SK-N-MC (cell line): ENCODE results near the gene CNTN3.

ENCODE experiments used
- DNase-seq: peaks from one replicate; pipeline ENCODE4 v3.0.0-alpha.2; 2011; ENCODE audit warnings: low read depth, low spot score
- H3K27ac ChIP-seq: fragments of 200-600 bp; sonication (generic); 2 replicates; pipeline ENCODE4 v1.5.1; 2016; ENCODE audit warnings: mixed run types
- H3K36me3 ChIP-seq: fragments of 200-600 bp; sonication (generic); 2 replicates; pipeline ENCODE4 v1.6.1; 2017; ENCODE audit warnings: antibody characterized with exemption, low read length, mixed read lengths; ENCODE audit not compliant: insufficient read depth
- H3K4me3 ChIP-seq: fragments of 200-600 bp; sonication (generic); 2 replicates; pipeline ENCODE4 v1.5.1; 2016
- H3K9ac ChIP-seq: fragments of 200-600 bp; sonication (generic); 2 replicates; pipeline ENCODE4 v1.8.0; 2017; ENCODE audit warnings: mixed run types, mixed read lengths; ENCODE audit not compliant: insufficient read length
- H3K9me3 ChIP-seq: fragments of 200-600 bp; sonication (generic); 2 replicates; pipeline ENCODE4 v1.6.1; 2017; ENCODE audit warnings: low read depth, mild to moderate bottlenecking, antibody characterized with exemption, low read length, moderate library complexity, mixed read lengths
- EZH2 ChIP-seq: fragments of 200-600 bp; sonication (generic); IDR thresholded peaks from one replicate; pipeline ENCODE4 v1.6.1; 2017; ENCODE audit warnings: antibody characterized with exemption
- FOXP2 ChIP-seq: optimal IDR thresholded peaks from 2 replicates; pipeline ENCODE3; 2011; ENCODE audit warnings: mild to moderate bottlenecking, moderate library complexity; ENCODE audit not compliant: insufficient read depth; ENCODE audit errors: extremely low read length, control extremely low read depth
- POLR2AphosphoS5 ChIP-seq: IDR thresholded peaks from 2 replicates; pipeline ENCODE4 v1.6.1; 2012; ENCODE audit warnings: mild to moderate bottlenecking, low read depth, low read length, borderline replicate concordance

The CNTN3 gene

DNA sequence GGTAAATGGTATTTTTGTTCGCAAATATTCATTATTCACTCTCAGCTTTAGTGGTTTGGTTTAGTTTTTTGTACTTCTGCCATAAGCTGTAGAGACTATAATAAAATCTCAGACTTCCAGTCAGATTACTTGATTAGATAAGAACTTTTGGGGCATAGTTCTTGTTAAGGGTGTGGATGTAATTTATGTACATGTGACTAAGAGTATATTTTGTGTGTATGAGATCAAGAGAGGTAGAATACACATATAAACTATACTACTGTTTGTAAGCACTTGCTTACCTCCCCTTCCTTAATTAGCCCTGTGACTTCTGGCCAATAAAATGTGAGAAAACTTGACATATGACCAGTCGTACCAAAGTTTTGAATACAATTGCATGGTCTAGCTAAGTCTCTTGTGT is 12.0 kb downstream of the CNTN3 start:
- no peak for DNase-seq
- no peak for TF ChIP-seq EZH2
- no peak for TF ChIP-seq FOXP2
- no peak for TF ChIP-seq POLR2AphosphoS5
- no peak overlapping the region for H3K27ac ChIP-seq
- H3K9me3 ChIP-seq, result no peaks in the 10 kb centered on the region
- H3K9ac ChIP-seq, result no peak overlapping the region
- H3K36me3 ChIP-seq, result no peaks in the 10 kb centered on the region
- H3K4me3 ChIP-seq, result no peak overlapping the region

DNA sequence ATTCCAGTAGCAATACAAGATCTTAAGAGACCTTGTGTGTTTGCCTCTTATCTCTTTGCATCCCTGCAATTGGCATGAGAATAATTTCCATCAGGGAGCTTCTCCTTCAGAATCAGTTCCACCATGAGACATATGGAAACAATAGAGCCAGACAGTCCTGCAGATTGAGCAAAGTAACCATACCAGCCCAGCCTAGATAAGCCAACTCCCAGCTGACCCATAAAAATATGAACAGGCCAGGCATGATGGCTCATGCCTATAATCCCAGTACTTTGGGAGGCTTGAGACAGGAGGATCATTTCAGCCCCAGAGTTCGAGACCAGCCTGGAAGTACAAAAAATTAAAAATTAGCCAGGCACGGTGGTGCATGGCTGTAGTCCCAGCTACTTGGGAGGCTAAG is 12.7 kb downstream of the CNTN3 start:
- DNase-seq, result no peak
- H3K4me3 ChIP-seq, result no peak overlapping the region
- H3K36me3 ChIP-seq, result no peaks in the 10 kb centered on the region
- no peak for TF ChIP-seq FOXP2
- TF ChIP-seq EZH2, result no peak
- TF ChIP-seq POLR2AphosphoS5, result no peak
- no peak overlapping the region for H3K9ac ChIP-seq
- no peak overlapping the region for H3K27ac ChIP-seq
- H3K9me3 ChIP-seq, result no peaks in the 10 kb centered on the region

DNA sequence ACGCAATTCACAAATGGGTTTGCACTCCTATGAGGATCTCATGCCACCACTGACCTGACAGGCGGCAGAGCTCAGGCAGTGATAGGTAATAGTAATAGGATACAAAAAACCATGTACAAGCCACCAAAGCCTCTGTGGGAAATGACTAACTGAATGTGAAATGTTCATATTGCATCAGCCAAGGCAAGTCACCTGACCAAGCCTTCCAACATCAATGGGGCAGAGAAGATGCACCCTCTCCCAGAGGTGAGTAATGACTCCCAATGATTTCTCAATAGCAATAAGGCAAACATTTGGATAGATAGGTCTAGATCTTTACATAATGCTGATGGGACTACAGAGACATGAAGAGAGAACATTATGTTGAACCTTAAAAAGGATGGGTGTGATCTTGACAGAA is 14.9 kb downstream of the CNTN3 start:
- no peak for TF ChIP-seq EZH2
- TF ChIP-seq FOXP2, result no peak
- no peak for TF ChIP-seq POLR2AphosphoS5
- Histone ChIP-seq H3K4me3 (no peak overlapping the region), H3K9me3 (no peaks in the 10 kb centered on the region), H3K36me3 (no peaks in the 10 kb centered on the region), H3K27ac (no peak overlapping the region), H3K9ac (no peak overlapping the region)
- DNase-seq, result no peak

DNA sequence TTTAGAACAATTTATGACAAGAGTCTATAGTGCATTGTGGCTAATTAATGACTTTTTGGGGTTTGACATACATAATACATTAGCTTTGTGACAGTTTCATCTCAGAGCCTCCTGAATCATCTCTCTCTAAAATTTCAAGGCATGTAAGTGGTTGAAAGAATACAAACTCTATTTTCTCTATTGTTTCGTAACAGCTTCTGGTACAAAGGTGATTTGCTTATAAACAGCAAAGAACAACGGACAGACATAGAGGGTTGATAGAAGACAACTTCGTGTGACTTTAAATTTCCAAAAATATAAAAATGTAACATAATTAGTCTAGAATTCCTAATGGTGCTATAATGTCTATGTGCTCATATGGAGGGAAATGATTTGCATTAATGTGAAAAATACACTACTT is 21.3 kb downstream of the CNTN3 start:
- no peak for TF ChIP-seq POLR2AphosphoS5
- no peak for TF ChIP-seq FOXP2
- no peak for TF ChIP-seq EZH2
- Histone ChIP-seq H3K9me3 (no peaks in the 10 kb centered on the region), H3K4me3 (no peak overlapping the region), H3K9ac (no peak overlapping the region), H3K27ac (no peak overlapping the region), H3K36me3 (no peaks in the 10 kb centered on the region)
- DNase-seq, result no peak

DNA sequence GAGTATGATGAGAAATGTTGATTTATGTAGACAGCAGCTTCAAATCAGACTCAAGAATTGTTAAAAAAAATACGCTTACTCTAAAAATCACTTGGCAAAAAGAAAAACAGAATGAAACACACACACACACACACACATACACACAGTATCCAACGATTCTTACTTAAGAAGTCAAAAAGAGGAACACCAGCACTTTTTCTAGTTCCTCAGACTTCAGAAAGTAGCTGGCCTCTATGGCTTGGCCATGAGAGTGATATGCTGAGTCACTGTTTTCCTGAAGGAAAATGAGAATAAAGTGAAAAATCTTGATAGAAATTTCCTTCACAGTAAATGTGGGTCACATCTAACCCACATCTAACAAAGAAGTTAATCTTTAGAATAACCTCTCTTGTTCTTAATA is 22.1 kb downstream of the CNTN3 start:
- TF ChIP-seq EZH2, result no peak
- TF ChIP-seq FOXP2, result no peak
- TF ChIP-seq POLR2AphosphoS5, result no peak
- no peak for DNase-seq
- no peak overlapping the region for H3K4me3 ChIP-seq
- H3K9me3 ChIP-seq, result no peaks in the 10 kb centered on the region
- no peaks in the 10 kb centered on the region for H3K36me3 ChIP-seq
- H3K9ac ChIP-seq, result no peak overlapping the region
- no peak overlapping the region for H3K27ac ChIP-seq

DNA sequence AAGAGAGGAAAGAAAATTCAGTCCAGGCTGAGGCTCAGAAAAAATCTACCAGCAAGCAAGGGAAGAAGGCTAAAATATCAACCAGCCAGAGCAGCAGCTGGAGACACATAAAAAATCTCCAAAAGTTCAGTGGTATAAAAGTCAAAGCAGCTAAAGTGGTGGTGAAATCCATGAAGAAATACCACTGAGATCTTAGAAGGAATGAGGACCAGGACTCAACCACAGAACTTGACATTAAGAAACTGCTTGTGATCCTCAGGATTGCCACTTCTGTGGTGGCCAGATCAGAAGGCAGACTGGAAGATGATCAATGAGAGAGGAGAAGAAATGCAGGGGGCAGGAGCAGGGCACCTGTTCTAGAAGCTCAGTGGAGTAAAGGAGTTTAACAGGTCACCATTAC is 22.5 kb downstream of the CNTN3 start:
- Histone ChIP-seq H3K36me3 (no peaks in the 10 kb centered on the region), H3K9me3 (no peaks in the 10 kb centered on the region), H3K9ac (no peak overlapping the region), H3K27ac (no peak overlapping the region), H3K4me3 (no peak overlapping the region)
- DNase-seq, result no peak
- TF ChIP-seq POLR2AphosphoS5 (no peak), FOXP2 (no peak), EZH2 (no peak)

DNA sequence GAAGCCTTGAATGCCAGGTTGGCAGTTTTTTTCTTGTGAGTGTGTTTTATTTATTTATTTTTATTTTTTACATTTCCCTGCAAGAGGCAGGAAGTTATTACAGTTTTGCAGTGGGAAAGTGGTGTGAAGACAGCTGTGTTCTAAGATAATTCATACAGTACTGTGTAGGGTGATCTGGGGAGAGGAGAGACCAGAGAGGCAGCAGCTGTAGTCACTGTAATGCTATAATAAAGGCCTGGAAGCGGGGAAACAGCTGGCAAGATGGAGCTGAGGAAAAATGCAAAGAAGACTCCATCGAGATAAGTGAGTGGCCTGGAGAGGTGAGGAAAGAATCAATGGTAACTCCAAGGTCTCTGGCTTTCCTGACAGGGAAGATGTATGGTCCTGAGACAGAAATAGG is 23.1 kb downstream of the CNTN3 start:
- H3K9me3 ChIP-seq, result no peaks in the 10 kb centered on the region
- no peak overlapping the region for H3K9ac ChIP-seq
- H3K36me3 ChIP-seq, result no peaks in the 10 kb centered on the region
- TF ChIP-seq POLR2AphosphoS5 (no peak), FOXP2 (no peak), EZH2 (no peak)
- H3K4me3 ChIP-seq, result no peak overlapping the region
- no peak for DNase-seq
- H3K27ac ChIP-seq, result no peak overlapping the region

DNA sequence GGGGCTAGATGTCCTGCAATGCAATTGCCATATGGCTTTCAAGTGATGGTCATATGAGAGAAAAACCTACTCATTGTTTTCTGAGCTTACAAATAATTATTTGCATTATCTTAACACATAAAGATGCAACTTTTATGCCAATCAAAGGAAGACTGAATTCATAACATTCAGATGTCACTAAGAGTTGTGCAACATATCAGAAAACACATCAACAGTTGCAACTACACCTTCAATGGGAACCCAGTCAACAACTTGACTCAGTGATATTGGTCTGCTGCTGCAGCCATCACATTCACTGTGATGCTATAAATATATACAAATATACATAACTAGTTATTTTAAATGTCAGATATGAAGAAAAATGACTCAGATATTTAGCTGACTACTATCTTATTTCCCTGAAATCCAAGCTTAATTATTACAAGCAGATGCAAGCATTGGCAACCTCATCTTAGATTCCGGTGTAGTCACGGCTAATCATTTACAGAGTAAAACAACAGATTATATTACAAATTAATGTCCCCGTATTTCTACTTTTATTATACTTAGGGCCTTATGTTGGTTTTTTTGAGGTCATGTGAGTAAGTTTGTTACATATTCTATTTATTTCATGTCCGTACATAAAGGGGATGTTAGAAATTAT is 23.7 kb downstream of the CNTN3 start:
- no peak for DNase-seq
- no peaks in the 10 kb centered on the region for H3K9me3 ChIP-seq
- no peak overlapping the region for H3K9ac ChIP-seq
- H3K4me3 ChIP-seq, result no peak overlapping the region
- H3K27ac ChIP-seq, result no peak overlapping the region
- TF ChIP-seq EZH2, result no peak
- TF ChIP-seq POLR2AphosphoS5, result no peak
- TF ChIP-seq FOXP2, result no peak
- H3K36me3 ChIP-seq, result no peaks in the 10 kb centered on the region

DNA sequence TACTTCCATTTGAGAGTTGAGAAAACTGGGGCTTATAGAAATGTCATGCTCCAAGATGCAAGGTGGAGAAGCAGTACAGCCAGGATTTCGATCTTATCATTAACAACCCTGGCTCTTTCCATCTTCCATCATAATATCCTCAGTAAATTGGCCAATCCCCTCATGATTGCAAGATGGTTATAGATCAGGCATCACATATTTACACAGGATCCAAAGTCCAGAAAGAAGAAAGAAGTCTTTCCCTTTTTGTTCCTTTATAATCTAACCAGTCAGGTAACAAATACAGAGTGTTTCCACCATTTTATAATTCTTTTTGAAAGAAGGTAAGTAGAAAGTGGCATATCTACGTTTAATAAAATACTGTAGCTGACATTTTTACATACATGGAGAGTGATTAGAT is 29.7 kb downstream of the CNTN3 start:
- TF ChIP-seq EZH2, result no peak
- TF ChIP-seq FOXP2, result no peak
- TF ChIP-seq POLR2AphosphoS5, result no peak
- H3K4me3 ChIP-seq, result no peak overlapping the region
- DNase-seq, result no peak
- H3K27ac ChIP-seq, result no peak overlapping the region
- H3K9me3 ChIP-seq, result no peaks in the 10 kb centered on the region
- no peak overlapping the region for H3K9ac ChIP-seq
- H3K36me3 ChIP-seq, result no peaks in the 10 kb centered on the region
